ENCODE measurements around the gene PRDM16. TPM values are rescaled to one million over a fixed set of nuclear protein-coding genes. Genes with fewer than 3 reads are reported as not detected.

PRDM16 gene
- polyA plus RNA-seq, 1 experiment: 0.06 TPM

DNA sequence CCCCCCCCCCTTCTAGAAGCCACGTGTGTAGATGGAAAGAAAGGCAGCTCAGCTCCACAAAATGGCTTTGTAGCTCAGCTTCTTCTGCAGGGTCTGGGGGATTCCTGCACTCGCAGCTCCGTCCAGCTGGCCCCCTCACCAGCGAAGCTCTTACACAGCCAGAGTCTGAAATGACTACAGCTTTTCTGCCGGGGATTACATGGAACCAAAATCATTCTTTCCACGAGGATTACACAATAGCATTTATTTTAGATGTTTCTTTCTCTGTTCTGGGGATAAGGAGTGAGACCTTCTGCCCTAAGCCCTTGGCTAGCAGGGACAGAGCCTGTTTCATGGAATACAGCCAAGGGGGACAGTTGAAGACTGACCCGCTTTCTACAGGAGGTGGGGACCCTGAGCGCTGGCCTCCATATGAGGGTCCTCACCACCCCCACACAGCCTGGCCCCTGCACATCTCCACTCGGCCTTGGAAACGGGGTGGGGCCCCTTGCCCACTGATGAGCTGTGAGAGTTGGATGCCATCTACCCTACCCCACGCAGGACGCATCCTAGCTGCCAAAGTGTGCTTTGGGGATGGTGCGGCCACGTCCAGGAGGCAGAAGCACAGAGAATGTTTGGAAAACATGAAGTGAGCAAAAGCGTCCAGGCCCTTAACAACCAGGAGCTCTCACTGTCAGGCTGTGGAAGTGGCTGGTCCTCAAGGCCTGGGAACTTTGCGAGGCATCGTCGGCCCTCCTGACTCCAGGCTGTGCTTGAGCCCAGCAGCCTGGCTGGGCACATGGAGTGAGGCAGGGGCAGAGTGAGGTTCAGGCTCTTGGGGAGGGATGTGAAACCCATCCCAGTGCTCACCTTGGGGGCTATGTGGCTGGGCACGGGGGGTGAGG is 33.2 kb upstream of the PRDM16 start:
- ChIA-PET POLR2A (no interaction called here), CTCF (no interaction called here)
- Histone ChIP-seq H3K9me3 (ENCODE audit: control insufficient read depth, insufficient read depth, low read length) (peaks cover 53% of the 10 kb centered on the region; the same call in 1 of the 2 replicates), H3K27me3 (ENCODE audit: control insufficient read depth, insufficient read depth, low read length) (no peaks in the 10 kb centered on the region), H3K27ac (ENCODE audit: low read depth, low read length) (no peak overlapping the region), H3K4me3 (ENCODE audit: low read depth, low read length) (no peak overlapping the region)
- no peak for DNase-seq (ENCODE audit: low read depth, low spot score)
- TF ChIP-seq, protein P1, sequence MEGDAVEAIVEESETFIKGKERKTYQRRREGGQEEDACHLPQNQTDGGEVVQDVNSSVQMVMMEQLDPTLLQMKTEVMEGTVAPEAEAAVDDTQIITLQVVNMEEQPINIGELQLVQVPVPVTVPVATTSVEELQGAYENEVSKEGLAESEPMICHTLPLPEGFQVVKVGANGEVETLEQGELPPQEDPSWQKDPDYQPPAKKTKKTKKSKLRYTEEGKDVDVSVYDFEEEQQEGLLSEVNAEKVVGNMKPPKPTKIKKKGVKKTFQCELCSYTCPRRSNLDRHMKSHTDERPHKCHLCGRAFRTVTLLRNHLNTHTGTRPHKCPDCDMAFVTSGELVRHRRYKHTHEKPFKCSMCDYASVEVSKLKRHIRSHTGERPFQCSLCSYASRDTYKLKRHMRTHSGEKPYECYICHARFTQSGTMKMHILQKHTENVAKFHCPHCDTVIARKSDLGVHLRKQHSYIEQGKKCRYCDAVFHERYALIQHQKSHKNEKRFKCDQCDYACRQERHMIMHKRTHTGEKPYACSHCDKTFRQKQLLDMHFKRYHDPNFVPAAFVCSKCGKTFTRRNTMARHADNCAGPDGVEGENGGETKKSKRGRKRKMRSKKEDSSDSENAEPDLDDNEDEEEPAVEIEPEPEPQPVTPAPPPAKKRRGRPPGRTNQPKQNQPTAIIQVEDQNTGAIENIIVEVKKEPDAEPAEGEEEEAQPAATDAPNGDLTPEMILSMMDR (IDR thresholded peaks at IDR 0.05; ENCODE audit: low read depth, low read length): no peak

DNA sequence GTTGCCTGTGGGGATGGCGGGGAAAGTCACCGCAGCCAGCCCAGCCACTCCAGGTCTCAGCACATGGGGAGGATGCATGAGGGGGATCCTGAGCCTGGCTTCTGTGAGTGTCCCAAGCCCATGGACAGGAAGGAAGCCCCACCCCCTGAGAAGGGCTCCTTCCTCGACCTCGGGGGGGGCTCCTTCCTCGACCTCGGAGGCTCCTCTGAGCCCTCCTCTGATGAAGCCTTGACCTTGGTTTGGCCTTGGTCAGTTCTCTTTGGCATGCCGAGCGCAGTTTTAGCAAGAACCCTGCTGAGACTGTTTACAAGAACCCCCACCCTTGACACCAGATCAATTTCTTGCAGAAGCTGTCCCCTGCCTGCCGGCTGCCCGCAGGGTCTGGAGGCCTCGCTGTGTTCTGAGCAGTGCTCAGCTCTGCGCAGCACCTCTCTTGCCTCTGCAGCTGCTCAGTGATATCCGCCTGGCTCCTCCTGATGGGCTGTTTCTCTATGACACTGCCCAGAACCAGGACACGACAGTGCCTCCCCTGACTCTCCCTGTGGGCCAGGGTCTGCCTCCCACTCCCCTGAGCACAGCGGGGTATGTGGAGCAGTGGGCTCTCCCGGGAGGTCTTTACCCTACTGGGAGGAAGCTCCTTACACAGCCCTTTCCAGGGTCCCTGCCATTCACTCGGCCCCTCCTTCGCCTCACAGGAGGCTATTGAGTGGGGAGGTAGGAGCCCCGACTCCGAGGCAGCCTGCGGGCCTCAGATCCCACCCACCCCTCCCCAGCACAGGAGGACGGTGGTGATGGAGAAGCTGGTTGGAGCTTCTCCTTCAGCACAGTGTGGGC is 32.3 kb upstream of the PRDM16 start:
- no peak overlapping the region for H3K27ac ChIP-seq (ENCODE audit: low read depth, low read length)
- peaks cover 45% of the 10 kb centered on the region; the same call in 1 of the 2 replicates for H3K9me3 ChIP-seq (ENCODE audit: control insufficient read depth, insufficient read depth, low read length)
- TF ChIP-seq, protein P1 (IDR thresholded peaks at IDR 0.05; ENCODE audit: low read depth, low read length): no peak
- H3K4me3 ChIP-seq (ENCODE audit: low read depth, low read length): no peak overlapping the region
- POLR2A ChIA-PET: no interaction called here
- CTCF ChIA-PET: no interaction called here
- no peaks in the 10 kb centered on the region for H3K27me3 ChIP-seq (ENCODE audit: control insufficient read depth, insufficient read depth, low read length)
- no peak for DNase-seq (ENCODE audit: low read depth, low spot score)

DNA sequence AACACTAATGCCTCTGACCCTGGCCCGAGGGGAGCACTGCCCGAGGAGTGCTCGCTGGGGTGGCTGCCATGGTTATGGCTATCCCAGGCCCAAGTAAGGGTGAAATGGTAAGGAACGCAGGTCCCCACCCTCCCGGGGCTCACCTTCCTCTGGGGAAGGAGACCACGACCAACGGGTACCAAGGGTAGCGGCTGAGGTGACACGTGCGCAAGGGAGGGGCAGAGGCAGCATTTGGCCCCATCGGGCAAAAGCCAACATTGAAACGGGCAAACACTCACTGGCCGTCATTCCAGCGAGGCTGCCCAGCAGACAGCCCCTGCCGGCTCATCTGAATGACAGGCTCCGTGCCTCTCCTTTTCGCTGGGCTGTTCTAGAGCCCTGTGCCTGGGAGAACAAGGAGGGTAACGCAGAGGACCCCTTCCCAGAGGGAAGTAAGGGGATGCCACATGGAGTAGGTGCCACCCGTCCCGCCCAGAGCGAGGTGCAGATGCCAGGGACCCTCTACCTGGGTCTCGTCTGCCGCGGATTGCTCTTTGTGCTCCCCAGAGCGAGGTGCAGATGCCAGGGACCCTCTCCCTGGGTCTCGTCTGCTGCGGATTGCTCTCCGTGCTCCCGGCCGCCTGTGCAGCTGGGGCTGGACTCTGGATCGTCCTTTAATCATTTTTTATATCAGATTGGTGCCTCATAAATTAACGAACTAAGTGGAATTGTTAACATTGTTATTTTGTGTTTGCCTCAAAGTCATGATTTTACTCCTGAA is 31.5 kb upstream of the PRDM16 start:
- CTCF ChIA-PET: no interaction called here
- no peaks in the 10 kb centered on the region for H3K27me3 ChIP-seq (ENCODE audit: control insufficient read depth, insufficient read depth, low read length)

DNA sequence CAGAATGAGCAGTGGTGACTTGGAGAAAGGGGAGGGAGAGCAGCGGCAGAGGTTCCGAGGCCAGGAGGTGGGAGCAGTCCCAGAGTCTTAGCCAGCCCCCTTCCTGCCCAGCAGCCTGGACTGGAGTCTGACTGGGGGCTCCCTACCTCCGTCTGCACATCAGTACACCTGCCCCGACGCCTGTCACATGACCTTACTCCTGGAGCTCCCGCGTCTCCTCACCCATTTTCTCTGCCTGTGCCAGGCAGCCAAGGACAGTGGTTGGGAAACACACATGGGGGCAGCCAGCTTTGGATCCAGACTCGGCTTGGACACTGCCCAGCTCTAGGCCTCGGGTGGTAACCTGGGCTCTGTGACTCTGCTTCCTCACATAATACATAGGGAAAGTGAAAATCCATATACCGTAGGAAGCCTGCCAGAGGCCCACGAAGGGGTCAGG is 30.9 kb upstream of the PRDM16 start:
- no peak overlapping the region for H3K4me3 ChIP-seq (ENCODE audit: low read depth, low read length)
- TF ChIP-seq, protein P1 (IDR thresholded peaks at IDR 0.05; ENCODE audit: low read depth, low read length): no peak
- DNase-seq (ENCODE audit: low read depth, low spot score): no peak
- peaks cover 30% of the 10 kb centered on the region; the same call in 1 of the 2 replicates for H3K9me3 ChIP-seq (ENCODE audit: control insufficient read depth, insufficient read depth, low read length)
- no peak overlapping the region for H3K27ac ChIP-seq (ENCODE audit: low read depth, low read length)
- CTCF ChIA-PET: no interaction called here
- H3K27me3 ChIP-seq (ENCODE audit: control insufficient read depth, insufficient read depth, low read length): no peaks in the 10 kb centered on the region
- POLR2A ChIA-PET: no interaction called here

More for the DNA sequence above, 31.5 kb upstream of the PRDM16 start:
- Histone ChIP-seq H3K4me3 (ENCODE audit: low read depth, low read length) (no peak overlapping the region), H3K27ac (ENCODE audit: low read depth, low read length) (no peak overlapping the region), H3K9me3 (ENCODE audit: control insufficient read depth, insufficient read depth, low read length) (peaks cover 37% of the 10 kb centered on the region; the same call in 1 of the 2 replicates)
- POLR2A ChIA-PET: no interaction called here
- TF ChIP-seq, protein P1 (IDR thresholded peaks at IDR 0.05; ENCODE audit: low read depth, low read length): no peak
- DNase-seq (ENCODE audit: low read depth, low spot score): no peak

Measured in AG04450 (cell line).